GM18505 (cell line): ENCODE results near the gene GALNT9.
"Not testable (repeated sequence)": the region's sequence is repeated elsewhere in the genome, so short reads cannot be mapped to it uniquely, and the experiment has no call there.

Experiments
- ATAC-seq: cut with Tn5 transposase; IDR thresholded peaks from one replicate; pipeline ENCODE4 v1.9.1; 2021; ENCODE audit not compliant: unreplicated experiment
- POLR2A ChIP-seq: IDR thresholded peaks from 4 replicates; pipeline ENCODE4 v1.6.1; 2011; ENCODE audit warnings: borderline replicate concordance; ENCODE audit not compliant: insufficient read depth, insufficient read length; ENCODE audit errors: extremely low read depth

GALNT9 gene

GRCh38 chr12:132305991-132306884 is 23.2 kb downstream of the GALNT9 start:
- ATAC-seq: no peak
- no peak for TF ChIP-seq POLR2A

GRCh38 chr12:132305560-132305966 is 23.8 kb downstream of the GALNT9 start:
- no peak for TF ChIP-seq POLR2A
- ATAC-seq: no peak

- not testable (repeated sequence) for ATAC-seq
Measured at GRCh38 chr12:132304866-132305265, 24.5 kb downstream of the GALNT9 start.

GRCh38 chr12:132303853-132304373 is 25.5 kb downstream of the GALNT9 start:
- ATAC-seq: not testable (repeated sequence)

GRCh38 chr12:132302466-132303358 is 26.7 kb downstream of the GALNT9 start:
- no peak for TF ChIP-seq POLR2A
- no peak for ATAC-seq

GRCh38 chr12:132300789-132301722 is 28.3 kb downstream of the GALNT9 start:
- TF ChIP-seq POLR2A: no peak
- no peak for ATAC-seq

GRCh38 chr12:132296063-132296462 is 33.3 kb downstream of the GALNT9 start:
- TF ChIP-seq POLR2A: no peak

GRCh38 chr12:132295561-132295960 is 33.8 kb downstream of the GALNT9 start:
- ATAC-seq: not testable (repeated sequence)

More at GRCh38 chr12:132296063-132296462, 33.3 kb downstream of the GALNT9 start:
- ATAC-seq: no peak

- no peak for ATAC-seq
- no peak for TF ChIP-seq POLR2A
Measured at GRCh38 chr12:132295101-132295526, 34.3 kb downstream of the GALNT9 start.

- no peak for ATAC-seq
- no peak for TF ChIP-seq POLR2A
Measured at GRCh38 chr12:132294121-132295034, 35.0 kb downstream of the GALNT9 start.

- ATAC-seq: no peak
- TF ChIP-seq POLR2A: no peak
Measured at GRCh38 chr12:132292328-132293319, 36.8 kb downstream of the GALNT9 start.
